KOPT-K1 (cell line): ENCODE measurements around the gene RTN4.
A peak's percentile ranks its signal among the peaks of the same experiment; 100 is the strongest.
"Not testable (repeated sequence)": the region's sequence is repeated elsewhere in the genome, so short reads cannot be mapped to it uniquely, and the experiment has no call there.

ENCODE experiments used
- H3K27ac ChIP-seq: fragments of 200-600 bp; sonication (generic); 2 replicates; pipeline ENCODE4 v1.5.1; 2016; ENCODE audit warnings: antibody characterized with exemption, mild to moderate bottlenecking, low read depth, low read length; ENCODE audit not compliant: poor library complexity, severe bottlenecking
- H3K36me3 ChIP-seq: fragments of 200-600 bp; sonication (generic); 2 replicates; pipeline ENCODE4 v1.5.1; 2017; ENCODE audit warnings: antibody characterized with exemption, mild to moderate bottlenecking, low read length, moderate library complexity; ENCODE audit not compliant: insufficient read depth
- H3K9me3 ChIP-seq: fragments of 200-600 bp; sonication (generic); 2 replicates; pipeline ENCODE4 v1.5.1; 2017; ENCODE audit warnings: antibody characterized with exemption, low read length, mild to moderate bottlenecking; ENCODE audit not compliant: insufficient read depth, poor library complexity, severe bottlenecking

The RTN4 gene

DNA sequence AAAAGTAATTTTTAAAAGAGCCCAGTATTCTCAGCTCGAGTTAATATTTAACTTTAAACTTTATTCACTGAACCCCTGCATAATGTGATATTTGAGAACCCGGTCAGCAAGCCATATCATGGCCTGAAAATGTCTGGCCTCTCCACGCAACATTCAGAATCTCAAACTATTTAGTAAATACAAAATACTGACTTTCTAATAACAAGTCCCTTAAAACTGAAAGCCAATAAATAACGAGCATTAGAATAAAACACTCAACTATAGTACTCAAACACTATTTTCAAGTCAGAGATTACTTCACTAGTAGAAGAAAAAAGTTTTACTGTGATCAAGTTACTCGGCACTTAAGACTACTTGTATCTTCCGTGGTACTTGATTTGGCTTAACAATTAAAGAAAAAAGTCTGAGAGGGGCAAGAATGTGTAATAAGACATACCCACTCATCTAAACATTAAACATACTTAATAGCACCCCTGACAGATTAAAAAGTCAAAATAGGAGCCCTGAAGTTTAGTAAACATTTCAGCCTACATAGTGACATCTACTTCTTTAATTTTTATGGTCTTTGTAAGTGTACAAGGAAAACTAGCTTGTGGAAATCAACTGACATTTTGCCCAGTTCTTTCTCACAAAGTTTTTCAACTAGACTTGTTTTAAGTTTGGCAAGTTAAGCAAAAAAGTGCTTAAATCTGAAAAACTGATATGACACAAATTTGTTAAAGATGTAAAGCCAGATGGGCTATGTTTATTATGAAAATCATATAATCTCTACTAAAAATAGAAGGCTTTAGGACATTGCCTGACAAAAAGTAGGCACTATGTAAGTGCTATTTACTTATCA lies 38.2 kb downstream of the RTN4 start:
- peaks cover 15% of the 10 kb centered on the region for H3K9me3 ChIP-seq
- no peaks in the 10 kb centered on the region; the same call in 1 of the 2 replicates for H3K36me3 ChIP-seq
- no peak overlapping the region for H3K27ac ChIP-seq

DNA sequence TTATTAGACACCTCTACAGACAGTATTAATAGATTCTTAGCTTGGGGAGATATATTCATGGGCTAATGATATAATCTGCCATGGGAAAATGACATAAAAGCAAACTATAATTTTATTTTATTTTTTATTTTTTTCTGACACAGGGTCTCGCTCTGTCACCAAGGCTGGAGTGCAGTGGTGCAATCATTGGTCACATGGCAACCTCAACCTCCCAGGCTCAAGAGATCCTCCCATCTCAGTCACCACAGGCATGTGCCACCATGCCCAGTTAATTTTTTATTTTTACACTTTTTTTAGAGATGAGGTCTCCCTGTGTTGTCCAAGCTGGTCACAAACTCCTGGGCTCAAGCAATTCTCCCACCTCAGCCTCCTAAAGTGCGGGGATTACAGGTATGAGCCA lies 39.3 kb downstream of the RTN4 start:
- H3K36me3 ChIP-seq, result no peaks in the 10 kb centered on the region
- peak overlapping the region; percentile 69 for H3K27ac ChIP-seq
- peaks cover 7% of the 10 kb centered on the region for H3K9me3 ChIP-seq

DNA sequence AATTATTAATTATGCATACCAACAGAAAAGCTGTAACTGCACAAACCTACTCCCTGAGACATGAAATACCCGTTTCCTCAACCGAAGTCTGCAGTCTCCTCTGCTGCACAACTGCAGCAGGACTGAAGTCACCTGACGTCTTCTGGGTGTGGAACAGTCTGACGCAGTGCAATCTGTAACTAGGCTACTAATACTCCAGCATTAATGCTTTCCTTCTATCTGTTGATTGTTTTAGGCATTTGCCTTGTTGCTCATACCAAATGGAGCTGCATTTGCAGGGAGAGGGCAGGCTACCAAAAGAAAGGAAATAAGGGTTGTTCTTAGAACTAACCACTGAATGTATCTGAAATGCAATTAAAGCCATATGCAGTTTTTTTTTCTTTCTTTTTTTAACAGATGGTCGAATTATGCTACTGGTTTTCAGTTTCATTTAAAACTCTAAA lies 40.1 kb downstream of the RTN4 start:
- no peaks in the 10 kb centered on the region for H3K9me3 ChIP-seq
- peak overlapping the region; percentile 69 for H3K27ac ChIP-seq
- no peaks in the 10 kb centered on the region for H3K36me3 ChIP-seq

DNA sequence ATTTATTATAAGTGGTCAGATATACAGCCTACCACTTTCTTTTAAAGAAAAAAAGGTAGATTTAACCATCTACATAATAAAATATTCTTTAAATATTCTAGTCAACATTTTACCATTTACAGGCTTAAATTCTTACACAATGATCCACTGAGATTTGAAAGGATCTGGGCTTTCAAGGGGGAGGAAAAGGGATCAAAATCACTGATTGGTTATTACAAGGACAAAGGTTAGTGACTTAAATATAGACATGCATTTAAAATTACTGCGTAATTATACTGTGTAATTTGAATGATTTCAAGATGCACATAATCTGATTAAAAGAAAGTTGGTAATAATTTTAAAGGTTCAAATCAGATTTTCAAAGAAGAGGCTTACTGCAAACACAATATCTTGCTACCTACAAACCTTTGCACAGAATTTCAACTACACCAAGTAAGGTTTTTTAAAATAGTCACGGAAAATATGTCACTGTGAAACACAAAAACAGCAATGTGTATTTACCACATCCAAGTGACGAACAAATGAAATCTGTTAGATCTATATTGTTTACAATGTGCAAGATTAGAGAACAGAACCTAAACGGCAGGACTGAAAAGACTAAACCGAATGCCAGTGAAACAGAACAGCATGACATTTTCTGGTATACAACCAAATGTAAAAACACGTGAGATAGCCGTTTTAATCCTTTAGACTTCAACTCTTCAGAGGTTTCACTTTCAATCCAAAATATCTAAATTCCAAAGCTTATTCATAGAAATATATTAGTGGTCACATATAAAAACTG lies 40.8 kb downstream of the RTN4 start:
- H3K9me3 ChIP-seq, result no peaks in the 10 kb centered on the region
- no peaks in the 10 kb centered on the region for H3K36me3 ChIP-seq
- H3K27ac ChIP-seq, result peak overlapping the region; percentile 69

DNA sequence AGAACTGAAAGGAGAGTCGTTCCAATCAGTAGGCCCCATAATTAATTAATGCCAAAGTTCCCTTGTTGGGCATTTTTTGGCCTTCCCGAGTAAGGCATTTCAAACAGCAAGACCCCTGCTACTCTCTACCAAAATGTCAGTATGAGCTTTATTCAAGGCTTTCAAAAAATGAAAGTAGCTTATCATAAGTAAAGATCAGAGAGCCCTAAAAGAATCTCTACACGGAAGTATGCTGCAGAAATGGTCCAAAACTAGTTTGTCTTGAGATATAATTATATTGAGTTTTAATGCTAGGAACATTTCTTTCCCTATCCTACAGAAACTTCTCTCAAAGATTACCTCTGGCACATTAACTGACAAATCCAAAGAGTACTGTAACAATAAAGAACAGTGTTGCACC lies 43.9 kb downstream of the RTN4 start:
- Histone ChIP-seq H3K27ac (peak overlapping the region; percentile 43), H3K36me3 (no peaks in the 10 kb centered on the region)

DNA sequence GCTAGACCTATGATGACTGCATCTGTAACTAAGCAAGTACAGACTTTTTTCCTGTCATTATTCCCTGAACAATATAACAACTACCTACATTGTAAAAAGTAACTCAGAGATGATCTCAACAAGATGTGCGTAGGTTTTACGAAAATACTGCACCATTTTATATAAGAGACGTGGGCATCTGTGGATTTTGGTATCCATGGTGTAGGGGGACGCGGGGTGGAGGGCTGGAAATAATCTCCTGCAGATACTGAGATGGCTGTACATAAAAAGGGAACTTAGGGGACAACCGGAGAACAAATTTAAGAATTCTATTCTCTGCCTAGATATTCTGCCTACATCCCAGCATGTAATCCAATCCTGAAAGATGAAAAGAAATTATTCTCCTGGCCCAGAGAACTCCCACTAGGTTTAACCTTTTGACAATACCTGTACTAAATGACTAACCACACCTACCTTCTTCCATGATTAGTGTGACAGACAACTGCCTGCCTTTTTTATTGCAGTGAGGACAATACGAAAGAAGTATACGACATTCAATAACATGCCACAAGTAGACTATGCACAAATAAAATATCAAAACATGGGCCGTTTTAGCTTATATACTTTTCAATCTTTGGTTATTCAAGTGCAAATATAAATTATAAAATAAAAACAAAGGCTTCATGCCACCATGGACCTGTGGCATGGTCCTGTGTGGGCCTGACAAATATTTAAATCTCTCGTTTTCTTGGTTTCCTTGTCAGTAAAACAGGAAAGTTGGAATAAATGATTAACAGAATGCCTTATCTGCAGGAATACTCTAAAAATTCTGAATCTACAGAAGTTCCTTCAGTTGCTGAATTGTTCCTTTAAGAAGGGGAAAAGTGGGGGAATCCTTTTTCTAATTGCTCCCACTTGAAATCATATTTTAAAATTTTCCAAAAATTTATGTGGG lies 46.3 kb downstream of the RTN4 start:
- H3K9me3 ChIP-seq, result no peaks in the 10 kb centered on the region
- H3K27ac ChIP-seq, result no peak overlapping the region
- H3K36me3 ChIP-seq, result no peaks in the 10 kb centered on the region

More for the DNA sequence above, 43.9 kb downstream of the RTN4 start:
- no peaks in the 10 kb centered on the region for H3K9me3 ChIP-seq

DNA sequence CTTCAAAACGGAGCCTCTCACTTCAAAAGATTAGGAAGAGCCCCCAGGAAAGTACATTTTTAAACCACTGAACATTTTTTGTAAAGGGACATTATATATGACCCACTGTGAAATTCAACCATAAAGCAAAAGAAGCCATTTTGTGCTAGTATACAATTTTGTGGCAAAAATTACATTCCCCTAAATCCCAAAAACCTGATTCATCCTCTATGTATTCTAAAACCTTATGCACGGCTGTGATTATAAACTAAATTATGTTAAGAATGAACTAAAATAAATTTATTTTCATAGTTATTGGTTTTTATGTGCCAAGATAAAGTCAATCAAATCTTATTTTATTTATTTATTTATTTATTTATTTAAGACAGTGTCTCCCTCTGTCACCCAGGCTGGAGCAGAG lies 48.5 kb downstream of the RTN4 start:
- no peak overlapping the region for H3K27ac ChIP-seq
- H3K36me3 ChIP-seq, result no peaks in the 10 kb centered on the region

DNA sequence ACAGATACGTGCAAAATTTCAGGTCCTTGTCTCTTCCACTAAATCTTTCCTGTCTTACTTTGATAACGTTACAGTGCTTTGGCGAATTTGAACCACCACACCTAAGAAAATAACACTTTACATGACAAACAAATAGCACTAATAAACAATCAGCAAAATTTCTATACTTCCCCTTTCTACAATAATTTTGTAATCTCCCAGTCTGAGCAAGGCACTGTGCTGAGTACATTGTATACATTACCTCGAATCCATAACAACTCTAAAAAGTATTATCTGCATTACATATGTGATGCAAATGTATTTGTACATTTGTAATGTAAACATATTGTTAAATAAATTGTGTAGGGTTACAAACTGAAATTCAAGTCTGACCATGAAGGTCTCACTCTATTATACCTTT lies 49.9 kb downstream of the RTN4 start:
- Histone ChIP-seq H3K27ac (no peak overlapping the region), H3K9me3 (no peaks in the 10 kb centered on the region), H3K36me3 (no peaks in the 10 kb centered on the region)

More for the DNA sequence above, 48.5 kb downstream of the RTN4 start:
- no peaks in the 10 kb centered on the region for H3K9me3 ChIP-seq

DNA sequence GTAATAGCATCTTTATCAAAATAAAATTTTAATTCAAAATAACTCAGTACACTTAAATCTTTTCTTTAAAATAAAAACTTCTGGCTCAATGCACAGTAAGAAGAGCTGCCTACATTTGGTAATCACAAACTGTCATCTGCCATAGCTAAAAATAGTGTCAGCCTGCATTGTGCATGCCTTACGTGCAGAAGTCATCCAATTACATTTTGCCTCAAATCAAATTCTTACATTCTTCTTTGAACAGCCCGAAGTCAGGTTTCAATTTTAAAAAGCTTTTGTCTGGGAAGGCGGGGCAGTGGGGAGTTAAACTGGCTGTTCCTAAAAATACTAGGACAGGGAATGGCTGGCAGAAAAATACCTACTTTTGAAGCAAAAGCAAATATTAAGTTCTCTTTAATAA lies 51.1 kb downstream of the RTN4 start:
- Histone ChIP-seq H3K36me3 (no peaks in the 10 kb centered on the region), H3K27ac (no peak overlapping the region), H3K9me3 (no peaks in the 10 kb centered on the region)

DNA sequence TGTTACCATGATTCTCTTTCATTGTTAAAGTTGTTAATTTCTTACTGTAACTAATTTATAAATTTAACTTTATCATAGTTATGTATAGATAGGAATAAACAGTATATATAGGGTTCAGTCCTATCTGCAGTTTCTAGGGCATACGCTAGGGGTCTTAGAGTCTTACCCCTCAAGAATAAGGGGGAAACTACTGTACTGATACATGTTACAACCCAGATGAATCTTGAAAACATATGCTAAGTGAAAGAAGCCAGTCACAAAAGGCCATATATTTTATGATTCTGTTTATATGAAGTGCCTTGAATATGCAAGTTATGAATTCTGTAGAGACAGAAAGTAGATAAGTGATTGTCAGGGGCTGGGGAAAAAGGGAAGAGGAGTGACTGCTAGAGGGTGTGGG lies 52.4 kb downstream of the RTN4 start:
- no peaks in the 10 kb centered on the region for H3K9me3 ChIP-seq
- H3K27ac ChIP-seq, result no peak overlapping the region
- H3K36me3 ChIP-seq, result no peaks in the 10 kb centered on the region

DNA sequence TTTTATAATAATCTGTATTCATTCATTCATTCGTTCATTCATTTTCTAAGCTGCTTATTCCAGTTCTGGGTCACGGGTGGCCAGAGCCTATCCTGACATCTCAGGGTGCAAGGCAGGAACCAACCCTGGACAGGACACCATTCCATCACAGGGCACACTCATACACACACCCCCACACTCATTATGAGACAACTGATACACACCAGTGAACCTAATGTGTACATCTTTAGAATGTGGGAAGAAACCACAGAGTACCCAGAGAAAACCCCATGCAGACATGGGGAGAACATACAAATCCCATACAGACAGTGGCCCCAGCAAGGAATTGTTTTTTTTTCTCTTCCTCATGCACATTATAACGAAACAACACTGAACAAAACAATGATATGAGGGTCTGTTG lies 54.7 kb downstream of the RTN4 start:
- no peak overlapping the region for H3K27ac ChIP-seq
- H3K36me3 ChIP-seq, result no peaks in the 10 kb centered on the region
- no peaks in the 10 kb centered on the region for H3K9me3 ChIP-seq

DNA sequence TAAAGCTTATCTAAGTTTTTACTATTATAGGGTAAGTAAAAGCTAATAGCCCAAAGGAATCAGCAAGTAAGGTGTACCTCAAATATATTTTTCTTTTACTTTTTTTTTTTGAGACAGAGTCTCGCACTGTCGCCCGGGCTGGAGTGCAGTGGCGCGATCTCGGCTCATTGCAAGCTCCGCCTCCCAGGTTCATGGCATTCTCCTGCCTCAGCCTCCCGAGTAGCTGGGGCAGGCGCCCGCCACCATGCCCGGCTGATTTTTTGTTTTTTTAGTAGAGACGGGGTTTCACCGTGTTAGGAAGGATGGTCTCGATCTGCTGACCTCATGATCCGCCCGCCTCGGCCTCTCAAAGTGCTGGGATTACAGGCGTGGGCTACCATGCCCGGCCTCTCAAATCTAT lies 59.6 kb downstream of the RTN4 start:
- not testable (repeated sequence) for H3K9me3 ChIP-seq, H3K27ac ChIP-seq
- H3K36me3 ChIP-seq, result peaks cover 22% of the 10 kb centered on the region

DNA sequence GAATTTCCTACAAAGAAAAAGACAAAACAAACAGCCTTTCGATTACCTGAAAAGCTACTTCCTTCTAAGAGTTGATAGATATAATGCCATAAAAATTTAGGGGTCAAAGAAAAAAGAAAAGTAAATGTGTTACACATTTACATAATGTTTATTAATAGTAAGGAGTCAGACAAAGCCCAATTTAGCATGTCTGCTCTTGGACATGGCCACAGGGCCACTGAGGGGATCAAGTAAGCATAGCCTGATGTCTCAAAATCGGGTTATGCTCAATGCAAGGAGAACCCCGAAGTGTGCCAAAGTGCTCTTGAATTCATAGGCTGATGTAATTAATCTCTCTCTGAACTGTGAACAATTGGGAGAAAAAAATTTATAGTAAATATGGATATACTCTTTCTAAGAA lies 61.6 kb downstream of the RTN4 start:
- Histone ChIP-seq H3K9me3 (no peaks in the 10 kb centered on the region), H3K27ac (no peak overlapping the region), H3K36me3 (peaks cover 40% of the 10 kb centered on the region)

DNA sequence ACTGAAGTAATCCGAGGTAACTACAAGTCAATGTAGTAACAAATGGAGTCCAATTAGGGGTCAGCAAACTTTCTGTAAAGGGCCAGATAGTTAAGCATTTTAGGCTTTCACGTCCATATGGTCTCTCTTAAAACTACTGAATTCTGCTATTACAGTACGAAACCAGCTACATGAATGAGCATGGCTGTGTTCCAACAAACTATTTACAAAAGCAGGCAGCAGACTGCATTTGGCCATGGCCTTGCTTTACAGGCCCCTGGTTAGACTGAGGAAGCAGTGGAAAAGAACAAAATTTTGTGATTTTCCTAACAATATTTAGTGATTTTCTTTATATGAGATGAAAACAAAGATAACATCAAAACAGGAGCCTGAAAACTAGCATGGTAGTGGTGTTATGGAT lies 64.0 kb downstream of the RTN4 start:
- Histone ChIP-seq H3K36me3 (peaks cover 62% of the 10 kb centered on the region), H3K27ac (no peak overlapping the region), H3K9me3 (no peaks in the 10 kb centered on the region)

DNA sequence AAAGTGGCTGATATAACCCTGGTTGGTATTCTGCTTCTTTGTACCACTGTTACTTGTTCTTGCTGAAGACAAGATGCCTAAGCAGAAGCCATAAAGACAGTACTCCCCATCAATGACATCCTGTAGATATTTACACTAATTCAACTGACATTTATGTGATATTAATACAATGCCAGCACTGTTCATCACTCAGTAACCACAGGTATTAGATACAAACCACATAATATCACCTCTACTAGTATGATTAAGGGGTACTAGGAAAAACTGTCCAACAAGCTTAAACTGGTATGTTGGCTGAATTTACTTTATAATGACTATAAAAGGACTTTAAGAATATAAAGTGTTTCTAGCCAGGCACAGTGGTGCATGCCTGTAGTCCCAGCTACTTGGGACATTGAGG lies 65.8 kb downstream of the RTN4 start:
- Histone ChIP-seq H3K9me3 (no peaks in the 10 kb centered on the region), H3K36me3 (peaks cover 77% of the 10 kb centered on the region), H3K27ac (no peak overlapping the region)
